HG02642 (cell line): Measurements from ENCODE around the gene PRRC2C.
"Not testable (repeated sequence)": the region's sequence is repeated elsewhere in the genome, so short reads cannot be mapped to it uniquely, and the experiment has no call there.

Experiments
- ATAC-seq: cut with Tn5 transposase; IDR thresholded peaks from one replicate; pipeline ENCODE4 v1.9.1; 2021; ENCODE audit warnings: mild to moderate bottlenecking; ENCODE audit not compliant: unreplicated experiment, poor library complexity

The PRRC2C gene

DNA sequence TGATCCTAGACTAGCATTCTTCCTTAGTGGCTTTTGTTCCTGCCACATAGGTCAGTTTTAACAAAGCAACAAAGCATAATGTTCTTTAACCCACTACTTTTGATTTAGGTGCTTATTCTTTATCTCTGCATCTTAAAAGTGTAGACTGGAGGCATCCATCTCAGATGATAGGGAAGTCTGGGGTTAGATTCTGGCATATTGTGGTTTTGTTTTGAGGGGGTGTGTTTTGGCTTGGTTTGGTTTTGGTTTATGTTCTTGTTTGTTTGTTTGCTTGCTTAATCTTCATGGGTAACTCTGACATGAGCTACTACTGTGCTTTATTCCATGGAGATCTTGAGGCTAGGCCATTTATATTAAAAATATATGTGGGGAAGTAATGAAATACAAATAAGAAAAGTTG, 96.4 kb downstream of the PRRC2C start:
- ATAC-seq = no peak

DNA sequence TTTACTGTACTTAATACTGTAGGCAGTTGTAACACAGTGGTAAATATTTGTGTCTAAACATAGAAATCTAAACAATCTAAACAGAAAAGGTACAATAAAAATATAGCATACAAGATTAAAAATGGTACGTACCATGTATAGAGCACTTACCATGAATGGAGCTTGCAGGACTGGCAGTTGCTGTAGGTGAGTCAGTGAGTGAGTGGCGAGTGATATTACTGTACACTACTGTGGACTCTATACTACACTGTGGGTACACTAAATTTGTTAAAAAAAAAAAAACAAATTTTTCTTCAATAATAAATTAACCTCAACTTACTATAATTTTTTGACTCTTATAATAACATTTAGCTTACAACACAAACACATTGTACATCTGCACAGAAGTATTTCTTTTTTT, 97.3 kb downstream of the PRRC2C start:
- no peak for ATAC-seq

DNA sequence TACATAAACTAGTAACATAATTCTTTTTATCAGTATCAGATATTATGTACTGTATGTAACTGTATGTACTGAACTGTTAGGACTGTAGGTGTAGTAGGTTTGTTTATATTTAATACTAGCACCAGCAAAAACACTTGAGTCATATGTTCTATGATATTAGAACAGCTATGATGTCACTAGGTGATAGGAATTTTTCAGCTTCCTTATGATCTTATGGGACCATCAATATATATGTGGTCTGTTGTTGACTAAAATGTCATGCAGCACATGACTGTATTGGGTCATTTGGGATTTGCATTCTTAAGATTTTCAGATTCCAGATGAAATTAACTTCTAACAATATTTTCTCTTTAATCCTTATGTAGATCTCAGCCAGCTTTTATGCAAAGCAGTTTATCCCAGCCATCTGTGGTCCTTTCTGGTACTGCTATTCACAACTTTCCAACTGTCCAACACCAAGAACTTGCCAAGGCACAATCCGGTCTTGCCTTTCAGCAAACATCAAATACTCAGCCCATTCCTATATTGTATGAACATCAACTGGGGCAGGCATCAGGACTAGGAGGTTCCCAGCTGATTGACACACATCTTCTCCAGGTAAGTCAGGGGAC, 98.4 kb downstream of the PRRC2C start:
- no peak for ATAC-seq

DNA sequence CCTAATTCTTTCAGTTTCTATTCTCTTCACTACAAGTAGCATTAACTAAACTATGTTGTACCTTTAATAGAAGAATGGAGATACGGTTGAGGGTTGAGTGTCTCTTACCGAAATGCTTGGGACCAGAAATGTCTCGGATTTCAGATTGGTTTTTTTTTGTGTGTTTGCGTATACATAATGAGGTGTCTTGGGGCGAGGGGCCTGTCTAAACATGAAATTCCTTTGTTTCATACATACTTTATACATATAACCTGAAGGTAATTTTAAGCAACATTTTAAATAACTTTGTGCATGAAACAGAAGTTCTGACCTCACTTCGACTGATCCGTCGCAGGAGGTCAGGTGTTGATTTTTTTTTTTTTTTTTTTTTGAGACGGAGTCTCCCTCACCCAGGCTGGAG, 100.4 kb downstream of the PRRC2C start:
- no peak for ATAC-seq

DNA sequence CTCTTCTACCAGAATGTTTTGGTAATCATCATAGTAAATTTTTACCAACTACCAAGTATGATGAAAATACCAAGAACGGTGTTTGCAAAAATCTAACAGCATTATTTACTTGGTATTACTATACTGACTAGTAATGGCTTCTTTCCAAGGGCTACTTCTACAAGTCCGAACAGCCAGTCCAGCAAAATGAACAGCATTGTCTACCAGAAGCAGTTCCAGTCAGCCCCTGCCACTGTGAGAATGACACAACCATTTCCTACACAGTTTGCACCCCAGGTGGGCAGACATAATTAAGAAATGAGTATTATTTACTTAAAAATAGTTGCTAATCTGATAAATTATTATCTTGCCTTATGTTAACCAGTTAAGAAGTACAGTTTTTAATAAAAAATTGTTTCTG, 102.9 kb downstream of the PRRC2C start:
- ATAC-seq = no peak

DNA sequence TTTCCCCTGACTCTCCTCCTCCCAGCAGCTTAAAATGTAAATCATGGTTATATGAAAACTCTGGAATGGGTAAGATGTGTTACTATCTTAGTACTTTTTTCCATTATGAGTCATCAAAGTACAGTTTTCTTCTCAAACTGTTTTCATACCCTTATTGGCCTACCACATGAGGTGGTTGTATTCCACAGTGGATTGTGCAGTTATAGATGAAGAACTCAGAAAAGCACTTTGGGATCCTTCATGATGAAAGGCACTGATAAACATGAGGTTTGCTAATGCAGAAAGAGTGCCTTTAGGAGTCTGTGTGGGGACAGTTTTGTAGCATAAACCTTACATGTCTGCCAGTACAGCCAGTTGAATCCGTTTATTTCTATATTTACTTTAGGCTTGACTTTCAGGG, 104.7 kb downstream of the PRRC2C start:
- no peak for ATAC-seq

DNA sequence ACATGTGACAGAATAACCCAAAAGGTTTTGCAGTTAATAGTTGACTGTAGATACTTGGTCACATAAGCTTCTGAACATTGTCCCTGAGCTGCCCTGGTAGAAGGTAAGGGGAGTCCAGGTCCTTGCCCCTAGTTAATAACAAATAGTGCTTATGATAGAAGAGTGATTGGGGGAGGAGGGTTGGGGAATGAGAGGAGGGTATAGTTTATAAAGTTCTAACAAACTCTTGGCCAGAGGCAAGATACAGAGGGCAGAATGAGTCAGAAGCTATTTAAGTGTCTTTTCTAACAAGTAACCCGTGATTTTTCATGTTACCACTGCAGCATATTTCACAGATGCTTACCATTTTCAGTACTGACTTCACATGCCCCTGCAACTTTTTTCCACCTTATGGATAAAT, 110.0 kb downstream of the PRRC2C start:
- ATAC-seq = no peak

DNA sequence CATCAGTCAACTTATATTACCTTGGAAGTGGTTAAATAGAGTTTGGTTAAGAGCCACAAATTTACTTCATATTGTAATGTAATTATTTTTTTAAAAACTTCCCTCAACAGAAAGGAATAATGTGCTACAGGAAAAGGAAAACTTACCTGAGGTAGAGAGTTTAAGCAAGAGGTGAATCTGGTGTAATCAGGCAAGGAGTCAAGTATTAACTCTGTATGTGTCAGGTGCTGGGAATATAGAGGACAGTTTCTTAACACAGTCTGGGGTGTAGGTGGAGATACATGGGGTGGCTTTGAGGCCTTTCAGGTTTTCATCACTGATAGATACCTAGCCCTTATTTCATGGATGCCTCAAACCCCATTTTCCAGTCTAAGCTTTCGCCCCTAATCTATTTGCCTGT, 110.8 kb downstream of the PRRC2C start:
- ATAC-seq = no peak

DNA sequence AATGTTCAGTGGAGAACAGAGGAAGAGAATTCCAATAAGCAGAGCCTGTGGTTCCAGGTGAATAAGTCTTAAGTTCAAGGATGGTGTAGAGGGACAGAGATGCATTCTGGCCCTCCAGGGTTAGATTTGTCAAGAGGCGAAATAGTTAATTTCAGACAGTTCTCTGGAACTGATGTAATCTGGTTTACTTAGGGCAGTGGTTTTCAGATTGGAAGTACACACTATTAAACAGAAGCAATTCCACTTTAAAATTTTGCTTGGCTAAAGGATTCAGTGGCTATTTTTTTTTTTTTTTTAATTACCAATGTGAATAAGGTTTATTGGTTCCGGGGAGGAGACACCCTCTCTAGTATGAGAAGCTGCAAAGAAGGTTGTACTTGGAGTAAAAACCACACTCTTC, 111.4 kb downstream of the PRRC2C start:
- no peak for ATAC-seq

DNA sequence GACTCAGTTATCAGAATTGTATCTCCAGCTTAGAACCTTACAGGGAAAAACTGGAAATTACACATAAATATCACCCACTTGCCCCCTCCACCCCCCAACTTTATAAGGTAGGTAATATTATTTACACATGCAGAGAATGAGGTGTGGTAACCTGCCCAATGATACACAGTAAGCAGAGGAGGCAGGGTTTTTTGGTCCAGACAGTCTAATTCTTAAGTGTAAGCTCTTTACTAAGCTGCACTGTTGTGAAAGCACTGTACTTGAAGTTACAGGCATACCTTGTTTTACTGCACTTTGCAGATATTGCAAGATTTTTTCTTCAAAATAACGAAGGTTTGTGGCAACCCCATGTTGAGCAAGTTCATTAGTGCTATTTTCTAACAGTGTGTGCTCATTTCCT, 111.9 kb downstream of the PRRC2C start:
- no peak for ATAC-seq

DNA sequence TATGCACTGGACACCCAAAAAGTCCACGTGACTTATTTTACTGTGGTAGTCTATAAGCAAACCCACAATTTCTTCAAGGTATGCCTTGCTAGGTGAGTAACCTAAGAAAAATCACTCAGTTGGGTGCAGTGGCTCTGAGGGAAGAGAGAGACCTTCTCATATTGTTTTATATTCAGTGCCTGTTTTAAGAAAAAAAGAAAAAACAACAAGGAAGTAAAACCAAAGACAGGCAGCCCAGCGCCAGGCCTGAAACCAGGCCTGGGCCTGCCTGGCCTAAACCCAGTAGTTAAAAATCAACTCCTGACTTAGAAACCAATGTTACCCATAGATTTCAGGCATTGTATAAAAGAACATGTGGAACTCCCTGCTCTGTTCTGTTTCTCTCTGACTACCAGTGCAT, 115.0 kb downstream of the PRRC2C start:
- not testable (repeated sequence) for ATAC-seq

DNA sequence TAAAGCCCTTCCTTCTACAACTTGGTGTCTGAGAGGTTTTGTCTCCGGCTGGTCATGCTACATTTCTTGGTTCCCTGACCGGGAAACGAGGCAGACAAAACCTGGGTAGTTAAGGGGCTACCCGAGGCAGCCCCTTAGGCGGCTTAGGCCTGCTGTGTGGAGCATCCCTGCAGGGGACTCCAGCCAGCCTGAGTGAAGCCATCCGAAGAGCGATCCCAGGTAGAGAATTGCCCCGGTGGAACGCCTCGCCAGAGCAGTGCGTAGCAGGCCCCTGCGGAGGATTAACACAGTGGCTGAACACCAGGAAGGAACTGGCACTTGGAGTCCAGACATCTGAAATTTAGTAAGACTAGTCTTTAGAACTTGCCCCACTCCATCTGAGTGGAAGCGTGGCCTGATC, 115.5 kb downstream of the PRRC2C start:
- no peak for ATAC-seq

DNA sequence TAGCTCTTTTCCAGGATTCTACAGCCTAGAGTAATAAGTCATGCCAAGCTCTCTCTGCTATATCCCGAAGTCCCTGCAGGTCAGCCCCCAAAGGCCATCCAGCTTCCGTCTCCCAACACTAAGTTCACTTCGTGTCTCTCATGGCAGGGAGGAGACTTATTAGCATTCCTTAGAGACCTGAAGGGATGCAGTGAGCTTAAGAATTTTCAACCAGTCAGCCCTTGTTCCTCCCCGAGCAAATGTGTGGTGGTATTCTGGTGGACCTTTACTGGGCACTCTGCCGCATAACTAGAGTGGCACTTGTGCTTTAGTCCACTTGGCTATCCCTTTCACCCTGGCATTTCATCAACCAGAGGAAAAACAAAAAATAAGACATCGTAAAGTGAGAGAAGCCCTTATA, 117.7 kb downstream of the PRRC2C start:
- ATAC-seq = not testable (repeated sequence)

DNA sequence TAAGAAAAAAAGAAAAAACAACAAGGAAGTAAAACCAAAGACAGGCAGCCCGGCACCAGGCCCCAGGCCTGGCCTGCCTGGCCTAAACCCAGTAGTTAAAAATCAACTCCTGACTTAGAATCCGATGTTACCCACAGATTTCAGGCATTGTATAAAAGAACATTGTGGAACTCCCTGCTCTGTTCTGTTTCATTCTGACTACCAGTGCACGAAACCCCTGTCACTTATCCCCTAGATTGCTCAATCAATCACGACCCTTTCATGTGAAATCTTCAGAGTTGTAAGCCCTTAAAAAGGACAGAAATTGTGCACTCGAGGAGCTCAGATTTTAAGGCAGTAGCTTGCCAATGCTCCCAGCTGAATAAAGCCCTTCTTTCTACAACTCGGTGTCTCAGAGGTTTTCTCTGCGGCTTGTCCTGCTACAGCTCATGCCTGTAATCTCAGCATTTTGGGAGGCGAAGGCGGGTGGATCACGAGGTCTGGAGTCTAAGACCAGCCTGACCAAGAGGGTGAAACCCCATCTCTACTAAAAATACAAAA, 121.1 kb downstream of the PRRC2C start:
- ATAC-seq = peak; percentile 63

DNA sequence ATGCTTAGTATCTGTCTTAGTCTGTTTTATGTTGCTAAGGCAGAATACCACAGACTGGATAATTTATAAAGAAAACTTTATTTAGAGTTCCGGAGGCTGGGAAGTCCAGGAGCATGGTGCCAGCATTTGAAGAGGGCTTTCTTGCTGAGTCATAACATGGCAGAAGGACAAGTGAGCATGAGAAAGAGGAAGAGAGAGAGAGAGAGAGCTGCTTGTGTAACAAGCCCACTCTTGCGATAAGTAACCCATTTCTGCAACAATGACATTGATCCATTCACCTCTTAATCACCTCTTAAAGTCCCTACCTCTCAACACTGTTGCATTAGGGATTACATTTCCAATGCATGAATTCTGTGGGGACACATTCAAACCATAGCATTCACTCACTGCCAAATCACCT, 125.1 kb downstream of the PRRC2C start:
- ATAC-seq = no peak

DNA sequence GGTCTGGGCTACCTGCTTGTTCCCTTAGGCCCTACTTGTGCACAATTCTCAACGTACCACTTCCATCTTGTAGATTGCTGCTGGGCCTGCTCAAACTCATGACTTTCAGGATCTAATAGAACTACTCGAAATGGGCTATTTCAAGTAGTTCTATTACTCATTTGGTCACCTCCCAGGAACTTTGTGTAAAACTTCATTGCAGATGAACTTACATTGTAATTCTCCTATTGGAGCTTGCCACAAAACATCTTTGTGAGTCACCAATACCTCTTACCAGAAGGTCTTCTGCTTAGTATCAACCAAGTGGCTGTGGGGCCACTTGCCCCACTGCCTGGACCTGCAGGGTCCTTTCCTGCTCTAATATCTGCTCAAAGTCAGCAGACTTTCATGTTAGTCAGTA, 126.0 kb downstream of the PRRC2C start:
- no peak for ATAC-seq

DNA sequence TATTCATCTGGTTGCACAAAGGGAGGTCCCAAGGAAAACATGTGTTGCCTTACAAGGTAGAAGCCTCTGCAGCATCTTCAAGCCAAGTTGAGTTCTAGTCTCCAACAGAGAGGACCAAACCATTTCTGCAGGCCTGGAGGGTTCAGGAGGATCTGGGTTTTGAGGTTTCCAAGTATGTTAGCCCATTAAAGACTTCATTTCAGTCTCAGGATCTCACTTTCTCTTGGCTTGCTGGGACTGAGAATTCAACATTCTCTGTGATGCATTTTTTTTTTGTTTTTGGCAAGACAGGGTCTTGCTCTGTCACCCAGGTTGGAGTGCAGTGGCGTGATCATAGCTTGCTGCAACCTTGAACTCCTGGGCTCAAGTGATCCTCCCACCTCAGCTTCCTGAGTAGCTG, 128.0 kb downstream of the PRRC2C start:
- no peak for ATAC-seq

DNA sequence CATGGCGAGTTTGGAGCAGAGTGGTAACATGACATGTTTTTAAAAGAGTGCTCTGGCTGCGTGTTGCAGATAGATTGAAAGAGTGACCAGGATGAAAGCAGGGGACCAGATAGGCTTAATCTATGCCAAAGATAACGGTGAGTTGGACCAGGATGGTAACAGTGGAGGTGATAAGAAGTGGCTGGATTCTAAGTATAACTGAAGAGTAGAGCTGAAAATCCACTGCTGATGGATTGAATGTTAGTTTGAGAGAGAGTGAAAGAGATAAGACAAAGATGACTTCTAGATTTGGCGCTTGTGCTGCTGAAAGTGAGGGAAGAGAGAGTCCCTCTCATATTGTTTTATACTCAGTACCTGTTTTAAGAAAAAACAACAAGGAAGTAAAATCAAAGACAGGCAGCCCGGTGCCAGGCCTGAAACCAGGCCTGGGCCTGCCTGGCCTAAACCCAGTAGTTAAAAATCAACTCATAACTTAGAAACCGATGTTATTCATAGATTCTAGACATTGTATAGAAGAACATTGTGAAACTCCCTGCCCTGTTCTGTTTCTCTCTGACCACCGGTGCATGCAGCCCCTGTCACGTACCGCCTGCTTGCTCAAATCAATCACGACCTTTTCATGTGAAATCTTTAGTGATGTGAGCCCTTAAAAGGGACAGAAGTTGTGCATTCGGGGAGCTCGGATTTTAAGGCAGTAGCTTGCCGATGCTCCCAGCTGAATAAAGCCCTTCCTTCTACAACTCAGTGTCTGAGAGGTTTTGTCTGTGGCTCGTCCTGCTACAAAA, 130.0 kb downstream of the PRRC2C start:
- peak; percentile 47 for ATAC-seq

DNA sequence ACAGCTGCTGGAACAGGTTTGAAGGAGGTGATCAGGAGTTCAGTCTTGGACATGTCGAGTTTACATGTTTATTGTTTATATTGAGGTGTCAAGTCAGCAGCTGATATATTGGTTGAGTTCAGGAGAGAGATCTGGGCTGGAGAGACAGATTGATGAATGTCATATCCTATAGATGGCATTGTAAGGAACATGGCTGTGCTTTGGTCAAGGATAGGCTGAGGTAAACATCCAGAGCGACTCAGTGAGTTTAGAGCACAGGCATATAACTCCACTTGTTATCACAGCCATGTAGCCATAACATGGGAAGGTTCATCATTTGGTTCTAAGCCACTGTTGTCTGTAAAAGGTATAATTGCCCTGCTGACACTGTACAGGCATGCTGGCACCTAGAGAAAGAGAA, 131.3 kb downstream of the PRRC2C start:
- ATAC-seq = no peak

DNA sequence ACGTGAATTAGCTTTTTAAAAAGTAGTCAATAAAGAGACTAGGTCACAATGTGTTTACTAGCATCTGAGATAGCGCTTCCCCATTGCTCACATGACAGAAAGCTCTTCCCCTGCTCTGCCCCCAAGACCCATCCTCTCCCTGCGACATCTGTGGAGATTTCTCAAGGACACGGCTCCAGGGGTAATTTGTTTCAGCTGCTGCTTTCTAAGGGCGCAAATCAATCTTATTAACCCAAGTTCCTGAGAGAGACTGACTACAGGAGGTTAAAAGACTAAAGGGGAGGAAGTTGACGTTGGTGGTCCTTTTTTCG, 136.8 kb downstream of the PRRC2C start, which contains the start of gene MYOCOS:
MYOCOS (plus strand) TSS at position 92 of the 311 bp plus-strand sequence. CDS start 1,641 bp downstream, outside the sequence.
- no peak for ATAC-seq

DNA sequence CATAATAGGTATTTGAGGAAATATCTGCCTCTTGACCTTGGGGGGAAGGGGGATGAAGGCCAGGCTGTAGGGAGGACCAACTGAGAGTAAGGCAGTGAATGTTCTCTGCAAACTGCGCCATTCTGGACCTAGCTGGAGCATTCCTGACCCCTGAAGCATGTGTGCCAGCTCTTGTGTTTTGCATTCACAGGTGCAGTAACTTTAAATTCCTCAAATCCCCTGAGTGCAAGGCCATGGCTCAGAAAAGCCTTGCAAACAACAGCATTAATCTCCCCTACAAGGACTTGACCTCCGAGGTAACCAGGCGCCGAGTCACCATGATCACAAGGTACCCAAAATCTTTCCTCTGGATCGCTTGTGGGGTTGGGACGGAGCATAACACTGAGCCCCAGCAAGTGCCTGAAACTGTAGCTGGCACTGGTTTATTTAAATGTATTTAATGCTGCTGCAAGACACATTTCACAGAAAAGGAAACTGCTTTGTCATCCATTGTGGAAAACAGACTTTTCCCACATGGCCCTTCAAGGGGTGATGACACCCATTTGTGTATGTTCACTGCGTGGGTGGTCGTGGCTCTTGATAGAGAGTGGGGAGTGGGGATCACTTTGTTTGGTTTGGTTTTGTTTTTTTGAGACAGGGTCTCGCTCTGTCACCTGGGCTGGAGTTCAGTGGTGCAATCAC, 138.5 kb downstream of the PRRC2C start:
- no peak for ATAC-seq
